NK-92 (cell line): ENCODE data around the gene PGM5.

Experiments
- DNase-seq: peaks from one replicate; lab custom pipeline; 2025; ENCODE audit not compliant: unreplicated experiment; lab: John Stamatoyannopoulos, UW

Gene PGM5

DNA sequence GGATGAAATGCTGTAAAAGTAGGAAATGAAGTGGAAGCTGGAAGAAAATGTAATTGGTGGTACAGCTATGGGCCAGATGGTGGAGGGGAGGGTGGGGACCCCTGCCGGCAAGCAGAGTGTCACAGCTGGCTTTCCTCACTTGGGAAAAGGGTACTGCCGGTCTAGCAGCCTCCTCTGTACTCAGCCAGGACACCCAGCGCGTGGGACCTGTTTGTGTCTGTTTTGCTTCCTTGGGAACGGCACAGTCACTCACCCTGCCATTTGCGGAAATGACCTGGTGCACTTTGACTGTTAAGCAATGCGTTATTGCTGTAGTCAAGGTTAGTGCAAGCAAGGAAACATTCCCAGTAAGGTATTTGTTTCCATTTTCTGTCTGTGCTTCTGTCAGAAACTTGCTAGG, 174.2 kb downstream of the PGM5 start:
- DNase-seq: no peak

DNA sequence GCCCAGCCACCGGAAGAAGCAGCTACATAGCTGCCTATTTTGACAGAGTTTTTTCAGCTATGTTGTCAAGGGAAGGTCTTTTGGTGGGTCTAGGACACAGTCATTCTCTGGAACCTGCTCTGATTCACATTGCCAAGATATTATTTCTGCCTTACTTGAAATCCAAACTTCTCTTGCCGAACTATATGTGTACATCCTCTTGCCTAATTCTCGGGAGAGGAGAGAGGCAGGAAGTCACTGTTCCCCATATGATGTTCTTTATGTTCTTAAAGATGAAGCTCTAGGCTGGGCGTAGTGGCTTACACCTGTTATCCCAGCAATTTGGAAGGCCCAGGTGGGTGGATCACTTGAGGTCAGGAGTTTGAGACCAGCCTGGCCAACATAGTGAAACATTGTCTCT, 175.7 kb downstream of the PGM5 start:
- no peak for DNase-seq

DNA sequence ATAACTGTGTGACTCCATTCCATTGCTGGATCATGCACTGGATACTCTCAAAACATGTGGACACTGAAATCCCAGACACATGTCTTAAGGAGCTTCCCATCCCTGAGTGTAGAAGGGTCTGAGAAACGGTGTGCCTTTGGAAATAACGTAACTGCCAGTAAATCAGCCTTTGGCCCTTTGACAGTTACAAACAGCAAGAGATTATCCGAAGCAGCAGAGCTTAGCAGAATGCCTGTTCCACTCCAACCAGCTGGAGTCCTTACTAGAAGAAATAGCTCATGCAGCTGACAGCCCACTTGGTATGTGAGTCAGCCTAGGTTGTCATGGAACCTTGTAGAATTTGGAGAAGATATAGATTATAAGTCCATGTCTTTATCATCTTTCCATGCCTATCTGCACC, 177.3 kb downstream of the PGM5 start:
- no peak for DNase-seq

DNA sequence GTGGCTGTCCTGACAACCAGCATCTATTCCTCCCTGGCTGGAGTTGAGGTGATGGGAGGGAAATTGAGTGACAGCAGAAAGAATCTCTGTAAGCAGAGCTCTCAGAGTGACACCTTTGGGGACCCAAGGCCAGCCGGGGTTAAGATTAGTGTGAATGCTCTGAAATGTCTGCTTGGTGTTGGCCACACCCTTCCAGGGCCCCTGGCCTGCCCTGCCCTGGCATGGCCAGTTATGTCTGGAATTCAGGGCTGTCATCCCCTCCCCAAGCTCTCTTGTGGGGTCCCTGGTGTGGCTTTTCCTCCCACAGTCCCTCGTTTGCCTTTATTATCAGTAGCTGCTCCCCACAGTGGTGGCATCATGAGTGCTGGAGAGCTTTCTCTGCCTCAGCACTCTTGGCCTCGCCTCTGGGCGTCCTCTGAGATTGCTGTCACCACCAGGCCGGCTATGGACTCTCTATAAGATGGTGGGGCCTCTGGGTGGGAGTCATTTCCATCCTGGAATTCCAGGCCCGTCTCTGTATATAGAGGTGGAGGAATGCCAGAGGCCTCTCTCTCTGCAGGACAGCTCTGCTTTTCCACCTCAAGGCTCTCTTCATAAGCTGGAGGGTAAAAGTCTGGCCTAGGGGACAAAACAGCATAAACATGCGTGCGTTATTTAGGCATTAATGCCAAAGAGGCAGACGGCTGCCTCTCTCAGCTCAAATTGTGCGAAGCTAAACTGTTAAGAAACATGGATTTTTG, 180.6 kb downstream of the PGM5 start:
- DNase-seq: no peak

DNA sequence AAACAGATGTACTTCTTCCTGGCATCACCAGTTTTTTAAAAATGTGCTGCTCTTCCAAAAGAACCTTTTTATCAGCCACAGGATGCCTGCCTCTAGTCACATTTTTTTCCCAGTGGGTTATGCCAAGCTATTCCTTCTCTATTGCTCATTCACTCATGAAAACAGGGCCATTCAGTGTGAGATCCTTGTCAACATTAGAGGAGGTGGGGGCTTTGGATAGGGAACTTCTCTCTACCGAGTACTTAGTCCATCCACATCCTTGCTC, 181.1 kb downstream of the PGM5 start:
- DNase-seq: no peak

DNA sequence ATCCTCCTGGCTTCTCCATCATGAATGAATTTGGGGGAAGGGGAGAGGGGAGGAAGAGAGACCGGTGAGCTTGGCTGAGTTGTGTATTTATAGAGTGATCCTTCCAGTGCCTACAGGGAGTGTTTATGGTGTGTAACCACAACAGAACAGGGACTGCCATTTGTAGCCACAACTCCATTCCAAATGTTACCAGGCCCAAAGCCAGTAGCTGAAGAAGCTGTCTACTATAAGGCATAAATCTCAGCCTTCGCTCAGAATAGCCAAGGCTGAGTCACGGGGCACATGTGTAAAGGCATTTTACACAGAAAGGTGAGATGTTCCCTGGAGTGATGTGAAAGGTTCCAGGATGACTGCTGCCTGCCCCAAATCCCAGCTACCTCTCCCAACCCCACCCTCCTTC, 181.8 kb downstream of the PGM5 start:
- DNase-seq: no peak

DNA sequence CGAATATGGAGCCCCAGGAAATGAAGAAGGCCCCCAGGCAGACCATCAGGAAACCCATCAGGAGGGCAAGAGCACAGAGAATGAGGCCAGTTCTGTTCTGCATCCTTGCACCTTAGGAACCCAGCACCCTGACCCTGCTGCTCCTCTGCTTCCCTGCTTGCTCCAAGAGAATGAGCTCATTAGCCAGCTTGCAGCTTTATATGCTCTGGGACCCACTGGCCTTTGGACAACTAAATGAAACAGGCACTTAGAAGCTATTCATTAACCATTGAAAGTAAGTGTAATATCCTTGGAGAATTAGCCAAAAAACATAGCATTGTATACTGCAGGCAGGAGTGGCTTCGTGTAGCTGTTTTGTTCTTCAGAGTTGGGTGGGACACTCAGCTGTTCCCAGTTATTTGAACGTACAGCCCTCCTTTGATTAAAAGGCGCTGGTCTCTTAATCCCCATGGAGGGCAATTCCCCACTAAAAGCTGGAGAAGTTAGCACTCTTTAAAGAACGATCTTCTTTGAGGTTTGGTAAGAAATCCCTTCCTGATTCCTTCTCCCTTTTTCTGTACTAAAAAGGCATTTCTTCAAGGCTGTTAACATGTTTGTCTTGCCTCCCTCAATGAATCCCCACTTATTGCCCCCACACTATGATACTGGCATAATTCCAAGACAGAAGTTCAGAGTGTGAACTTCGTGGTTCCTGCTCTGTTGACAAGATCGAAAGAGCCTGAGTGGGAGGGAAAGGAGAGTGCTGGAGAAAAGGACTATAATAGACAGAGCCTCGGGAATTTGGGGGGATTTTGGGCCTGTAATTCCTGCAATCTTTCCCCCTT, 184.5 kb downstream of the PGM5 start, which contains the start of gene TMEM252:
TMEM252 (minus strand) TSS at position 172 of the 824 bp plus-strand sequence; CDS start at position 103, 69 bp downstream.
- DNase-seq: no peak

DNA sequence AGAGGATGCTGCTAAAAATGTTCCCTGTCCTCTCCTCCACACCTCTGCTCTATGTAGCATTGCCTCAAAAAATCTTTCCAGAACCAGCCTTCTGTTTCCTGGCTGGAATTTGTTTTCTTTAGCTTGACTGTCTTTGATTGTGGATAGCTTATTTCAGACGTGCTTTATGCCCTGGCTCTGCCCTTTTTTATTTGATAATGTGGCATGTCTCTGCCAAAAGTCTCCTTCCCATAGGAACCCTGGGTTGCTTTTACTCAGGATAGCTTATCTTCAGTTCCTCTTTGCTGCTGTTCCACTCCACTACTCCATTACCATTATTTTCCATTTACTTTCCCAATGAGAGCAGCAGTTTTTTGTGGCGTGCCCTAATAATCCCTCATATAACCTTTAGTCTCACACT, 185.2 kb downstream of the PGM5 start:
- no peak for DNase-seq

DNA sequence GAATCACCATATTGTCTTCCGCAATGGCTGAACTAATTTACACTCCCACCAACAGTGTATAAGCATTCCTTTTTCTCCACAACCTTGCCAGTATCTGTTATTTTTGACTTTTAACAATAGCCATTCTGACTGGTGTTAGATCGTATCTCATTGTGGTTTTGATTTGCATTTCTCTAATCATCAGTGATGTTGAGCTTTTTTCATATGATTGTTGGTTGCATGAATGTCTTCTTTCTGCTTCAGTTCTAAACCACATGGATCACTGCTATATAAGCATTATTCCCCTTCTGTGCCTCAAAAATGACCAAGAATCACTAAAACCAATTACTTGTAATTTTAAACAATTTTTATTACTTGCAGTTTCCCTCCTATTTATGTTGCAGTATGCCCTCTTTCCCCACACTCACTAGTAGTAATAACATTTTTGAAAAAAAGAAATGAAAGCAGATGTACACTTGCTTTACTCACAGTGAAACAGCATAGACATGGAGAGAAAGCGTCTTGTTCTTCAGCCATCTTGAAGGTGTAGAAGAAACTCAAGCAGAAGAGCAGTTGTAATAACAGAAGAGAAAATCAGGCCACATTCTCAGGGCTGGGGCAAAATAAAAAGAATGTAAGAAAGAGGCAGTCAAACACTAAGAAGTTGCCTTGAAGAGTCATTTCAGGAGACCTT, 188.8 kb downstream of the PGM5 start:
- no peak for DNase-seq

DNA sequence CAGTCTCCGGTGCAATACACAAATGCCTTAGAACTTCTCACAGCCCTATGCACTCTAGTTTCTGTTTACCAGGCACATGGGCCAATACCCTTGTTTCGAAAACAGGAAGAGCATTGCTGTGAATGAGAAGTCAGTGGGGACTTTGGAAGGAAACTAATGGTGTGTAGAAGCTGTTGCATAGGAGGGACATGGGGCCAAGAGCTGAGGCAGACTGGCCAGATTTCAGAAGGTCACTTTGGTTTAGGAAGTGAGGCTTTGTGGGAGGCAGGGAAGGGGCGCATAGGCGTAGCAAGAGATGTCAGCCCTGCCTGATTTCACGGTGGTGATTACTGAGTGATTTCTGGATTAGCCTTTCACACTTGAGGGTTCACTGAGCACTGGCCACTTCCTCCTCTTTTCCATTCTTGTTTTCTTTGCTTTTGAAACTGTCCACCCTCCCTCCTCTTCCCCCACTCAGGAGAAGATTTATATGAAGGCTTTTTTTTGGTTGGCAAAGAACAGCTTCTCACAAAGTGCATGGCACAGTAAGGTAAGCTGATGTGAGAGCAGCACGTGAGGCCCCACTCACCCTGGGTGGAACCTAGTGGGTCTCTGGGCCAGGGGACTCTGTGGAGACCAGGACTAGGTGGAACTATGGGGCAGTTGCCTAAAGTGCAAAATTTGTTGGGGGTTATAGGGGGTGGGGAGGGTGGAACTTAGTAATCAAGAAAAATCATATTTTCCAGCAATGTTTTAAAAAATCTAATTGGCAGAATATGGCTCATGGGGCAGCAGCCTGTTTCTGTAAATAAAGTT, 190.4 kb downstream of the PGM5 start:
- no peak for DNase-seq

DNA sequence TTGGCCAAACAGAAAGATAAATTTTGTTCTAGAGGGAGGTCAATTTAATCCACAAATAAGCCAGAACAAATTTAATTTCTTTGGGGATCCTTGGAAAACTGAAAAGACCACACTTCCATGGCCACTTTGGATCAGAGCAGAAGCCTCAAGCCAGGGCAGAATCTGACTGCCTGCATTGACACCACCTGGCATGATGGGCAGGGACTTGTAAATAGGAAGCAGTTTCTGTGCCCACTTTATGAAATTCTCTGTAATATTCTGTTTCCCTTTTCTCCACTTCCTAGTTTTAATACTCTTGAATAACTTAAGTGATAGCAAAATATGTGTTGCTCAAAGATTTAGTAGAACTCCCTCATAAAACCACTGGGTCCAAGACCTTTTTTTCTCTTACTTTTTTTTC, 191.0 kb downstream of the PGM5 start:
- DNase-seq: no peak

DNA sequence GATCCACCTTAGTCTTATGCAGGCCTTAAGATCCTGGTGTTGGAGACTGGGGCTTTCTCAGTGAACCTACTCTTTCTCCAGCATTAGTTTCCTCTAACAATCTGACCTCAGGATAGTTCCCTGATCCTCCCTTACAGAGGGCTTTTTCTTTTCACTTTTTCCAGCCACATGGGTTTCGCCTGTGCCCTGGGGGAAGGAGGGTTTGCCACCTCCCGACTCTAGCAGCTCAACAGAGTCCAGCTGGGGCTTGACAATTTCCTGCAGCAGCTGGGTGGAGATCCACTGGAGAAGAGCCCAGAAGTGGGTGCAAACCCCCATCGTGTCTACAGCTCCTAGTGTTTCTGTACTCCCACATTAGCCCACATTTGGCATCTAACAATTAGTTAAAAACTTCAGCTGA, 191.8 kb downstream of the PGM5 start:
- no peak for DNase-seq

DNA sequence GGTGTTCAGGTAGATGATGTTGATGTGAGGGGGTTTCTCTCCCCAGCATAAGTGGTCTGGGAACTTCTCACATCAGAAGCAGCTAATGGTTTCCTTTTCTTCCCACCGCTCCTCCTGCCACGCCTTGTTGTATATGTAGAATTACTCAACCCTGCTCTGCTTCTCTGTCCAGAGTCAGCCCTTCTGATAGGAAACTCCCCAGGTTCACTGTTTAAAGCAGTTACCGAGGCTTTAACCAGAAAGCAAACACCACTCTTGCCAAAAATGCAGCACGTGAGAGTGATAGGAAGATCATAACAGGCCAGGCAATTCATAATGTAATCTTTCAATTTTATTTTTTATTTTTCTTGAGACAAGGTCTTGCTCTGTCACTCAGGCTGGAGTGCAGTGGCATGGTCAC, 194.8 kb downstream of the PGM5 start:
- no peak for DNase-seq

DNA sequence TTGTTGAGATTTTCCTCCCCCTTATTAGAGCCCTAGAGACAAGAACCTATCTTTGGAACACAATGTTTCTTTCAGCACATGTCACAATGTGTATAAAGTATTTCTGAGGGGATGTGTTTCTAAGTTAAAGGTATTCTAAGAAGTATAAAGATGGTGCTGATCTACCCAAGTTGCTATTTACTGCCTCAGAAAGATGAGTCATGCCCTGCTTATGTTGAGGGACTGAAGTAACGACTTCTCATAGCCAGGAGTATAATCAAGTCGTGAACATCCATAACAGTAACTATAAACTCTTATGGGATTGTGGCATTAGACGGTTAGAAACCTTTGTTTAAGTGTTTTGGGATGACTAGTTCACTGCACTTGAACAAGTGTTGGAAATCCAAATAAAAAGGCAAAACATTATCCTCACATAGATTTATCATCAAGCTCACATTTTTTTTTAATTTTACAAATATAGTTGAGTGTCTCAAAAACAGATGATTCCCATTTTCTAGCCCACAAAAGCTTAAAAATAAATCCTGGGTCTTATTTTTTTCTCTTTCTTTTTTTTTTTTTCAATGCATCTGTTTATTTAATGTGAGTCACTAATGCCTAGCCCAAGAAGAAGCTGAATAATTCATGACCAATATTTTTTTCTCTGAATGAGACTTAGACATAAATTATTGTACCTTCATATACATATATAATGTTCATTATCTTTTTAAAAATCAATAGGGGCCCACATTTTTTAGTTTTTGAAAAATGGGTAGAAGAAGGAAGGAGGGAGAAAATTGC, 196.5 kb downstream of the PGM5 start:
- DNase-seq: no peak

DNA sequence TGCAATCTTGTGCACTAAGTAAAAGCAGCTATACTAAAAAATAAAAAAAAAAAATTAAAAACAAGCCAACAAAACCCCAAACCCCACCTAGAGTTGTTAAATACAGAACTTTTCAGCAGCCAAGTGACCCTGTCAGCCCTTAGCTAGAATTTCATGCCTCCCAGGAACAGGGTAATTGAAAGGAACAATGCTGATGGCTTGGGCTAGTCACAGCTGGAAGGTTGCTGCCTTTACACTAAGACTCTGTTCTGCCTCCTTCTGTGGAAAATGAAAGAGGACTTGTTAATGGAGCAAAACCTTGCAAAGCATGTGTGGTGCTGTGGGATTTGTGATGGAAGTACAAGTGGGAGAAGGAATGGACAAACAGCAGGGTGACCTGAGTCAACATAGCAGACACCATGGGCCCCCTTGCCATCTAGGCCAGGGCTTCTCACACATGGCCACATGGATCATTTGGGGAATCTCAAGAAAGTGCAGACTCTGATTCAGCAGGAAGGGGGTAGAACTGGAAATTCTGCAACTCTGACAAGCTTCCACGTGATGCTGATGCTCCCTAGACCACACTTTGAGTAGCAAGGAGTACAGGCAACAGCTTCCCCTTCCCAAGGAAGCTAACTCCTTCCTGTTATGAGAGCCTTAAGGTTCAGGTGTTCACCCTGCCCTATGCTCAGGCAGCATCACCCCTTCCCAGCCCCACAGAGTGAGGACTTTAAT, 199.2 kb downstream of the PGM5 start:
- DNase-seq: no peak

DNA sequence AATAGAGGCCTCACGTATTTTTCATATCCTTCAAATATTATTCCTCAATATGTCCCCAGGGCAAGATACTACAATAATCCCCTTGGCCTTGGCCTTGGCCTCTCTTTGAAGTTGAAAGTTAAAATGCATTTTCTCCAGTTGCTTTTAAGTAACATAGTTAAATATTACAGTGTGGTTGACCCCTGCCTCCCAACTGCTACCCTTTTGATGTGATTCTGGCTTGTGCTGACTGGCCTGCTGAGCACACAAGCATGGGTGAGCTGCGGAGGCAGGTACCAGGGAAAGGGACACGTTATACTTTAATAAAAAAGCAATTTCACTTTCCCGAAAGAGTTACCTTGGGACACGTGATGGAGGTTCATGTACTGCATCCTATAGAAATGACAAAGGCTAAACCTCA, 202.1 kb downstream of the PGM5 start:
- no peak for DNase-seq

DNA sequence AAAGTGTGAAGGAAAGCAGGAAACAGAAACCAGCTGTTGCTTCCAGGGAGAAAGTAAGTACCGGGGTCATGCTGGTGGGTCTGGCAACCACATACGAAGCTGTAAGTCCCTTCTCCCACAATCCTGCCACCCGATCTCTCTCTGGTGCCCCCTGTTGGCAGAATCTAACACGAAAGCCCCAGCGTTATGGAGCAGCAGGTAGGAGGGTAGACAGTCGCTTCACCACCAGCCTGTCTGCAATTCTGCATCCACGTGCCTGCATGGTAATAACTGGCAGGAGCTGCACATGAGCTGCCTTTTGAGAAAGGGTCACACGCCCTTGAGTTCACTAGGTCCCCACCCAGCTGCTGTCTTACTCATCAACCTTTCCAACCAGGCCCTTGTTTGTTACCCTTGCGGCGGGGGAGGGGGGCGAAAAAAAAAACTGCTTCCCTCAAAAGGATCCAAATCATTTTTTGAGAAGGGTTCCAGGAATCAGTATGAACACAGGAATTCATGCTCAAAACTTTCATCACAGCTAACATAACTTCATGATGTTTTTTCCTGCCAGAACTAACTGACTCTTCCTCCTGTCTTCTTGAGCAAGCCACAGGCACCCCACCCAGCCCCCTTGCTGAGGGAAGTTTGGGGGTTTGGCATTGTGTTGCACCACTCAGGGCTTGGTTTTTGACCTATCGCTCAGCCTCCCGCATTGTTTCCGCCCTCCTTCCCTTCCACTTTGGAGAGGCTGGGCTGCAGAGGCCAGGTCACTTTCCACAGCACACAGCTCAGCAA, 203.8 kb downstream of the PGM5 start:
- no peak for DNase-seq

DNA sequence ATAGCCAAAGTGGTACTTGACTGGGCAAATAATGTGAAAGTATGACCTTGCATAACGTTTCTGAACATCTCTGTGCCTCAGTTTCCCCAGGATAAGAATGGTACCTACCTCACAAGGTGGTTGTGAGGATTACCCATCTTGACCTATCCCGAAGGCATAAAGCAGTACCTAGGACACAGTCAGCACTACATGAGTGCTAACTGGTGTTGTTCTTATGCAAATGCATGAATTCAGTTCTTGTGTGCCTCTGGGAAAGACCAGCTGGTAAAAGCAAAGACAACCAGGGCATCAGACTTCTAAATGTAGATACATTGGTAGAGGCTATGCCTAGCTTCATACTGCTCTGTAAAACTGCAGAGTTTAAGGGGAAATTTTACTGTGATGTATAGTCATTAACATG, 206.1 kb downstream of the PGM5 start:
- no peak for DNase-seq

DNA sequence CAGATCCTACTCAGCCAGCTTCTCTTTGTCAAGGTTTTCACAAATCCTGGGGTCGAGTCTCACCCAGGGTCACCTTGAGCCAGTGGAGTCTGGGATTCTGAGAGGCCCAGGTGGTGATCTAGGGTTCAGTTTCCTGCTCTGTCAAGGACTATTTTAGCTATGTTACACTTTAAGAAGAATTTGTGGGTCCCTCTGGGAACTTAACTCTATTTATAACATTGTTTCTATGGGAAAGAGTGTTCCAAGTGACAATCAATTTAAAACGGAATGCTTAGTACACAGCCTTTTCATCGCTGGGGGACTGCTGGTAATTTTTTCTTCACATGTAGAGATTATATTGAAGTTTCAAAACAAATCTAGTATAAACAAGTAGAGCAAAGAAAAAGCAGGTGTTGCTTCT, 211.2 kb downstream of the PGM5 start:
- no peak for DNase-seq
